ENCODE measurements around the gene MRC2.
"Not testable (repeated sequence)": the region's sequence is repeated elsewhere in the genome, so short reads cannot be mapped to it uniquely, and the experiment has no call there.

MRC2 gene

GRCh38 chr17:62627219-62627903 lies at the start of gene MRC2:
Gene MRC2 (plus strand): TSS chr17:62627670. CDS start chr17:62627803, 133 bp downstream.
- DNase-seq = no peak

GRCh38 chr17:62578757-62579487 lies 48.5 kb upstream of the MRC2 start:
- no peak for DNase-seq

- DNase-seq = no peak
These were observed 46.5 kb upstream of the MRC2 start for GRCh38 chr17:62580947-62581346.

- DNase-seq = no peak
These were observed 45.7 kb upstream of the MRC2 start for GRCh38 chr17:62581764-62582163.

- DNase-seq = no peak
These were observed 39.9 kb upstream of the MRC2 start for GRCh38 chr17:62587554-62587953.

GRCh38 chr17:62588109-62588508 lies 39.4 kb upstream of the MRC2 start:
- no peak for DNase-seq

- DNase-seq = no peak
These were observed 36.1 kb upstream of the MRC2 start for GRCh38 chr17:62591333-62591732.

- DNase-seq = not testable (repeated sequence)
These were observed 35.6 kb upstream of the MRC2 start for GRCh38 chr17:62591822-62592221.

- no peak for DNase-seq
These were observed 35.0 kb upstream of the MRC2 start for GRCh38 chr17:62592341-62593099.

GRCh38 chr17:62595484-62595883 lies 32.0 kb upstream of the MRC2 start:
- no peak for DNase-seq

- no peak for DNase-seq
These were observed 30.8 kb upstream of the MRC2 start for GRCh38 chr17:62596662-62597061.

- no peak for DNase-seq
These were observed 30.3 kb upstream of the MRC2 start for GRCh38 chr17:62597150-62597549.

- no peak for DNase-seq
These were observed 29.6 kb upstream of the MRC2 start for GRCh38 chr17:62597920-62598319.

GRCh38 chr17:62599964-62600657 lies 27.4 kb upstream of the MRC2 start:
- DNase-seq = no peak

- no peak for DNase-seq
These were observed 26.7 kb upstream of the MRC2 start for GRCh38 chr17:62600805-62601204.

- no peak for DNase-seq
These were observed 26.0 kb upstream of the MRC2 start for GRCh38 chr17:62601471-62601870.

GRCh38 chr17:62603783-62604182 lies 23.7 kb upstream of the MRC2 start:
- DNase-seq = not testable (repeated sequence)

GRCh38 chr17:62605588-62605987 lies 21.9 kb upstream of the MRC2 start:
- no peak for DNase-seq

- DNase-seq = no peak
These were observed 16.2 kb upstream of the MRC2 start for GRCh38 chr17:62611292-62611691.

GRCh38 chr17:62611728-62612127 lies 15.7 kb upstream of the MRC2 start:
- no peak for DNase-seq

GRCh38 chr17:62612289-62612688 lies 15.2 kb upstream of the MRC2 start:
- not testable (repeated sequence) for DNase-seq

GRCh38 chr17:62613095-62613494 lies 14.4 kb upstream of the MRC2 start:
- DNase-seq = not testable (repeated sequence)

GRCh38 chr17:62614142-62614541 lies 13.3 kb upstream of the MRC2 start:
- DNase-seq = no peak

Measured in SHP77 treated with DMSO at 0.1 percent for 48 hours (cell line).